GF-D8 (cell line): Measurements from ENCODE around the gene FOXP3.

Experiments used
- DNase-seq: peaks from one replicate; lab custom pipeline; 2025; lab: John Stamatoyannopoulos, UW

FOXP3 gene

GRCh38 chrX:49249616-49250015, 14.9 kb downstream of the FOXP3 start:
- DNase-seq: no peak

GRCh38 chrX:49249071-49249470, 15.4 kb downstream of the FOXP3 start:
- no peak for DNase-seq

- DNase-seq: no peak
Observed at GRCh38 chrX:49247916-49248811, 16.3 kb downstream of the FOXP3 start.

- DNase-seq: no peak
Observed at GRCh38 chrX:49247346-49247745, 17.2 kb downstream of the FOXP3 start.

- DNase-seq: no peak
Observed at GRCh38 chrX:49246541-49246940, 18.0 kb downstream of the FOXP3 start.

- no peak for DNase-seq
Observed at GRCh38 chrX:49244207-49244606, 20.3 kb downstream of the FOXP3 start.

GRCh38 chrX:49243166-49243565, 21.3 kb downstream of the FOXP3 start:
- no peak for DNase-seq

GRCh38 chrX:49242545-49243066, 21.9 kb downstream of the FOXP3 start:
- no peak for DNase-seq

- DNase-seq: no peak
Observed at GRCh38 chrX:49238735-49239134, 25.8 kb downstream of the FOXP3 start.

GRCh38 chrX:49237060-49237459, 27.4 kb downstream of the FOXP3 start:
- DNase-seq: peak; percentile 71

- DNase-seq: no peak
Observed at GRCh38 chrX:49233887-49234555, 30.5 kb downstream of the FOXP3 start.

GRCh38 chrX:49233176-49233575, 31.3 kb downstream of the FOXP3 start, which contains the start of gene CACNA1F:
Gene CACNA1F, minus strand, starts transcription at chrX:49233340. Its CDS starts 31 bp downstream, at chrX:49233309.
- no peak for DNase-seq

GRCh38 chrX:49232525-49232924, 32.0 kb downstream of the FOXP3 start:
- DNase-seq: no peak

- no peak for DNase-seq
Observed at GRCh38 chrX:49231333-49232000, 33.0 kb downstream of the FOXP3 start.

- DNase-seq: no peak
Observed at GRCh38 chrX:49230500-49231232, 33.8 kb downstream of the FOXP3 start.

- no peak for DNase-seq
Observed at GRCh38 chrX:49228185-49228584, 36.3 kb downstream of the FOXP3 start.

GRCh38 chrX:49227726-49228125, 36.8 kb downstream of the FOXP3 start:
- DNase-seq: no peak

- DNase-seq: no peak
Observed at GRCh38 chrX:49226946-49227345, 37.6 kb downstream of the FOXP3 start.

GRCh38 chrX:49225858-49226257, 38.7 kb downstream of the FOXP3 start:
- no peak for DNase-seq

GRCh38 chrX:49221868-49222267, 42.6 kb downstream of the FOXP3 start:
- DNase-seq: no peak

GRCh38 chrX:49220100-49220499, 44.4 kb downstream of the FOXP3 start:
- no peak for DNase-seq
